Stimulated activated CD4-positive, alpha-beta T cell treated with anti-CD3 and anti-CD28 coated beads, Interleukin-1b, Interleukin-23, amount 100 ng/mL, for 24 hours (primary cell): ENCODE data around the gene PIGW.

ENCODE experiments used
- DNase-seq, 4 experiments: peaks; one replicate each; pipeline ENCODE4 v3.0.0-alpha.2; 2020; ENCODE audit warnings: low read depth in 4 of 4, low spot score in 1 of 4

The PIGW gene, protein sequence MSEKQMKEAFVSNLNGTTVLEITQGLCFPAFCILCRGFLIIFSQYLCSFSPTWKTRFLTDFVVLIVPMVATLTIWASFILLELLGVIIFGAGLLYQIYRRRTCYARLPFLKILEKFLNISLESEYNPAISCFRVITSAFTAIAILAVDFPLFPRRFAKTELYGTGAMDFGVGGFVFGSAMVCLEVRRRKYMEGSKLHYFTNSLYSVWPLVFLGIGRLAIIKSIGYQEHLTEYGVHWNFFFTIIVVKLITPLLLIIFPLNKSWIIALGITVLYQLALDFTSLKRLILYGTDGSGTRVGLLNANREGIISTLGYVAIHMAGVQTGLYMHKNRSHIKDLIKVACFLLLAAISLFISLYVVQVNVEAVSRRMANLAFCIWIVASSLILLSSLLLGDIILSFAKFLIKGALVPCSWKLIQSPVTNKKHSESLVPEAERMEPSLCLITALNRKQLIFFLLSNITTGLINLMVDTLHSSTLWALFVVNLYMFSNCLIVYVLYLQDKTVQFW

GRCh38 chr17:36534840-36535668 lies at the start of gene PIGW, which contains the start of gene MYO19:
TSS of gene PIGW (plus strand) at chr17:36534987. CDS start at chr17:36537102, 2,115 bp downstream.
TSS of gene MYO19 (minus strand) at chr17:36534868. CDS start at chr17:36532538, 2,330 bp downstream.
- DNase-seq = peak; percentile 75 to 85 (median 79)

- no peak for DNase-seq
Measured at GRCh38 chr17:36485027-36485426, 49.8 kb upstream of the PIGW start.

- DNase-seq = no peak
Measured at GRCh38 chr17:36485805-36486203, 49.0 kb upstream of the PIGW start.

- DNase-seq = peak; percentile 71 to 85 (median 82)
Measured at GRCh38 chr17:36486204-36487194, 48.3 kb upstream of the PIGW start, which contains the start of gene ZNHIT3. TSS of gene ZNHIT3 (plus strand) at chr17:36486681. CDS start at chr17:36486700, 19 bp downstream.

- no peak for DNase-seq
Measured at GRCh38 chr17:36493956-36494355, 40.8 kb upstream of the PIGW start.

DNA sequence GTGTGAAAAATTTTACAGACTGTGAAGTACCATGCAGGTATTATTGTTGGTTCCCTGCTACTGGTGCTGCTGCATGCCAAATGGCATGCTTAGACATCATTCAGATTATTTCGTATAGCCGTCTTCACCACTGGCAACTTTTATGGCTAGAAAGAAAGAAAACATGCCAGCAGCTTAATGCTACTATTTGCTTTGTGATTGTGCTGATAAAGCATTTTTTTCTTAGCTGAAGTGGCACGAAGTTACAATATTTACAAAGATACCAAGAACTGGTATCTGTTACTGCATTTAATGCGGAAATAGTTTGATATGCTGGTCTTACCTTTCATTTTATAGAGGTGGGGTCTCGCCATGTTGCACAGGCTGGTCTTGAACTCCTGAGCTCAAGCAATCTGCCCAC lies 40.1 kb upstream of the PIGW start:
- no peak for DNase-seq

DNA sequence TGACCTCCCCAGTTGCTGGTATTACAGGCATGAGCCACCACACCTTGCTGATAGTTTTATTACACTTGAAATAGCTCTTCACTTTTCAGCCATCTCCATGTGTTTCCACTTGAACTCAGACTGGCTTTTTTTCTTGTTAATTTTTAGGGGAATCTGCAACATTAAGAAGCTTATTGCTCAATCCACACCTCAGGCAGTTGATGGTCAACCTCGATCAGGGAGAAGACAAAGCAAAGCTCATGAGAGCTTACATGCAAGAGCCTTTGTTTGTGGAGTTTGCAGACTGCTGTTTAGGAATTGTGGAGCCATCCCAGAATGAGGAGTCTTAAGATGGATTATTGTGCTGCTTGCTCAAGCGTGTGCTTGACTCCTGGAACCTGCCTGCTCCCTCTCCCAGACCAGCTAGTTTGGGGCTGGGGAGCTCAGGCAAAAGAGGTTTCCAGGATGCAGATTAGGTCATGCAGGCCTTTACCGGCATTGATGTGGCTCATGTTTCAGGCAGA lies 39.7 kb upstream of the PIGW start:
- no peak for DNase-seq

DNA sequence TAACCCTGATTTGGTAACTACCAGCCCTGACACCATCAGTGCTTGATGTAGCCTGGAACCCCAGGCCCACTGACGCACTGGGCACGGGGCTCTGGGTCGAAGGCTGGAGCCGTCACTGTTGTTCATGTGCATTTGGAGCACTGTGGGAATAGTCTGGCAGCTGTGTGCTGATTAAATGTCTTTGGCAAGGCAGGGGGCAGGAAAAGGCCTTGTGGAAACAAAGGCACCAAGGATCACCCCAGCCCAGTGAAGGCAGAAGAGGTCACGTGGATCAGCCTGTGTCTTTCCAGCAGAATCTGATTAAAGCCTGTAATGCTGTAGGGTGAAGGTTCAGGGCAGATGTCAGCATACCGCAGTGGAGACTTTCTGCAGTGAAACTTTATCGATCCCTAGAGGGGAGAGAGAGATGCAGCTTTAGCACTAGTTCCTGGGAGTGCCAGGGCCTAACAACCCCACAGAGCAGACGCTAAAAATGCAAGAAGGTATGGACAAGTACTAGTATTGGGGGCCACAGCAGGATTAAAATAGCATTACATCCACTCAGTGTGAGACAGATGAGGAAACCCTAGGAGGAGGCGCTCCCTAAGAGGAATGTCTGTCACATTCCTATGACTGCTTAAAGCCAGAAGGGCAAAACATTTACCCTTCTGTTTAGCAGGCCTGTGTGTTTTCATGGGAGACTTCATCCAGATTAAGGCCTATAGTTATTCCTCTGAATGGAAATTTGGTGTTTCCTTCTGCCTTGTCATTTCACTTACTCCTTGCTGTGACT lies 38.6 kb upstream of the PIGW start:
- no peak for DNase-seq

- no peak for DNase-seq
Measured at GRCh38 chr17:36498155-36498554, 36.6 kb upstream of the PIGW start.

DNA sequence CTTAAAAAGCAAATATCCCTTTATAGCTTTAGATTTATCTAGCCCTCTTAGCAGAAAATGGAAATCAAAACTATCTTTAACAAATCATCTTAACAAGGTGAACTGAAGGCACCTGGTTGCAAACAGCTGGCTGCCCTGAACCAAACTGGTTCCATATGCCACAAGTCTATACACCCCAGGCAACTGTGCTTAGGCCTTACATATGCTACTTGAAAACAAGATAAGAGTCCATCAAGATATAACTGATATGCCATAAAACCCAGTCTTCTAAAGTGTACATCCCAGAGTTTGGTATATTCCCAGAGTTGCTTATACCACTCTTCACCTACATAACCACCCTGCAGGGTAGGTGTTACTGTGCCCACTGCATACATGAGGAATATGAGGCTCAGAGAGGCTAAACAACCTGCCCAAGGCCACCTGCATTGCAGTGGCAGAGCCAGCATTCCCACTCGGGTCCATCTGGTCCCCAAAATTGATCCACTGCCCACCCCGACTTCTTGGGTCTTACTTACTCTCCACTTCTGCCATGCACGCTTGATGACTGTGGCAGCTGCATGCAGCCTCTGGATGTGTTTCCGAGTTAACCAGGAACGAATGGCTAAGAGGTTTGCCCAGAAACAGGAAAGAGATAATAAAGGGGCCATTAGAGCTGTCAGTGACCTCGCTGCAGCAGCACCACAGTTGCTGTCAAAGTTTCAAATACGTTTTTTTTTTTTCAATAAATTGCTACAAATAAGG lies 36.1 kb upstream of the PIGW start:
- no peak for DNase-seq

- DNase-seq = no peak
Measured at GRCh38 chr17:36500745-36501225, 34.0 kb upstream of the PIGW start.

GRCh38 chr17:36501351-36501750 lies 33.4 kb upstream of the PIGW start:
- no peak for DNase-seq

- DNase-seq = no peak
Measured at GRCh38 chr17:36501963-36502362, 32.8 kb upstream of the PIGW start.

DNA sequence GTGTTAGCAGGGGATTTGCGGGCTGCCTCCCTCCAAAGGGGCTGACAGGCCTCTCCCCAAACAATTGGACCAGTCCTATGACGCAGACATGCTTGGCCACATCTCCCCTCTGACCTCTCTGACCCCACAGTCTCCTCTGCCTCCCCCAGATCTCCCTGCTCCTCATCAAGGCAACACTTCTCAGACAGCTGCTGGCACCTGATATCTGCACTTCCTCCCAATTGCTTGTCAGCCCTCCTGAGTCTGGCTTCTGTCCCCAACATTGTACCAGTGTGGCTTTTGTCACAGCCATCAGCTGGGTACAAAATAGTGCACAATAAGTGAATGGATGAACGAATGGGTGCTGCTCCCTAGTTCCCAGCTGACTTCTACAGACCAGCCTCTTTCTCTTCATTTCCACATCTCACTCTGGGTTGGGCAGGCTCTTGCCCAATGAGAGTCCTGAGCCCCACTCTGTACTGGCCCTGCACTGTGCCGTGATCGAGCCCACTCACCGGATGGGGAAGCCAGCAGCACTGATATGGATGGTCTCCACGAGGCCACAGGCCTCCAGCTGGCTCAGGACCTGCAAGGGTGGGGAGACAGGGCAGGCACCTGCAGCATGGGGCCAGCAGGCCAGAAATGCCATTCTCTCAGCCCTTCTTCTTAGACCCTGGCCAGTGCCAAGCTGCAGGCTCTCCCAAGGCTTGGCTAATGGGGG lies 31.2 kb upstream of the PIGW start:
- no peak for DNase-seq

GRCh38 chr17:36504156-36504545 lies 30.6 kb upstream of the PIGW start:
- no peak for DNase-seq

DNA sequence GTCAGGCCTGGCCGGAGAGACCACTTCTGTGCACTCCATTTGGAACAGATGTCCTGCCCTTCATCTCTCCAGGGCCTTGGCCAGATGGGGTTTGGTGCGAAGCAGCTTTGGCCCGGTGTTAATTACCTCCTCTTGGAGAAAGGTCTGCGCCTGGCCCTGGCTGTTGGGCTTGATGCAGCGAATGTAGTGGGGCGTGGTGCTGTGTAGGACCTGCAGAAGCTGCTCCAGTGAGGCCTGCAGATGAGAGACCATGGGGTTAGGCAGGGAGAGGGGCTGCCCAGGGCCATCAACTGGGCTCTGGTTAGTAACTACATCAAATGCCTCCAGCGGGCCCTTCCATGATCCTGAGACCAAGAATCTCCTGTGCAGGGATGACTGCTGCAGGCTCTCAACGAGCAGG lies 29.6 kb upstream of the PIGW start:
- DNase-seq = no peak

- DNase-seq = no peak
Measured at GRCh38 chr17:36506249-36506826, 28.4 kb upstream of the PIGW start.

DNA sequence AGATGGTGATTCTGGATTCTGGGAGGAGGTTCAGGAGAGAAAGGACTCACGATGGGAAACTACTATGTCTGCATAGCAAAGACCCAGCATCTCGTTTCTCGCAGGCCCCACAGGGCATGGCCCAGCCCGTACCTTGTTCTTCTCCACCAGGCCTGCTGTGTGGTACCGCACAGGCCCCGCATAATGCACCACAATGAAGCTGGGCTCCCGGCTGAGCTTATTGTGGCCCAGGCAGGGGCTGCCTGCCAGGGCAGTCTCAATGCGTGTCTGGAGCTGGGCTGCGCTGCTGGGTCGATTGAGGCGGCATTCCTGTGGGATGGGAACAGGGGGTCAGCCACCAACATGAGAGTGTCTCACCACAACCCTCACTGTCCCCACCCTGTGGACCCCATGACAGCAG lies 28.0 kb upstream of the PIGW start:
- no peak for DNase-seq
